ENCODE results near the gene PLXNB2.
"Not testable (repeated sequence)": the region's sequence is repeated elsewhere in the genome, so short reads cannot be mapped to it uniquely, and the experiment has no call there.

PLXNB2 gene

DNA sequence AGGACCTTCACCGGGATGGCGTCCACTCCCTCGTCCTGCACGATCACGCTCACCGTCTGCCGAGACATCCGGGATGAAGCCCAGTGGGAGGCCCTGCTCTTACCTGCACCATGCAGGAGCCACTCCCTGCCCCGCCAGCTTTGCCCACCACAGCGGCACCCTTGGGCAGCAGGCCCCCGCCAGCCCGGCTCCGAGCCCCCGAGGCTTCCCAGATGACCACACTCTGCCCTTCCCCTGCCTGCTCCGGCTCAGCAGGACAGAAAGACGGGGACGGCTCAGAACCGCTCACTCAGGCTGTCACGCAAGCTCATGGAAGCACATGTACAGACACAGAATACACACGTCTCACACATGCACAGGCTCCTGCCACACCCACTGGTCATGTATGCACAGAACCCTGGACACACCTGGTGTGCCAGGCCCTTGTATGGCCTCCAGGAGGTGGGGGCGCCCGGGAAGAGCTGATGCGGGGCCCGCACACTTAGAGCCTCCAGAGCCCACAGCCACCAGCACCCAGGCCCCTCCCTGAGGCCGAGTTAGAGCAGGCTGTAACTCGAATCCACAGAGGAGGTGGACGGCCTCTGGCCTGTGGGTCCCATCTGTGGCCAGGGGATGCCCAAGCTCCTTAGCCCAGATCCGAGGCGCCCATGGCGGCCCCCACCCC is 28.4 kb downstream of the PLXNB2 start:
- no peak for DNase-seq (ENCODE audit: low spot score)

DNA sequence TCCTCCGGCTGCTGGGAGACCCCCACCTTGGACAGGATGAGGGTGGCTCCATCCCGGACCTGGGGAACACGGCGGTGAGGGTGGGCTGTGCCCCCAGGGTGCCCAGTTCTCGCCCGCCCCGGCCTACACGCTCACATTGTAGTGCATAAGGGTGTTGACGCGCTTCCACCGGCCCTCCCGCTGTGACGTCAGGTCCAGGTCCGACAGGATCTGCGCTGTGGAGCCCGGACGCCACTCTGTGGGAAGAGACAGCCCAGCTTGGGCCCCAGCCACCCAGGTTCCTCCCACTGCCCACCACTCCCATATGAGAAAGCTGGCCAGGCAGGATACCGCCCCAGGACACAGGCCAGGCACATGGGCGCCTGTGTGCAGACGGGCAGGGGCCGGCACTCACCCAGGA is 29.0 kb downstream of the PLXNB2 start:
- no peak for DNase-seq (ENCODE audit: low spot score)

DNA sequence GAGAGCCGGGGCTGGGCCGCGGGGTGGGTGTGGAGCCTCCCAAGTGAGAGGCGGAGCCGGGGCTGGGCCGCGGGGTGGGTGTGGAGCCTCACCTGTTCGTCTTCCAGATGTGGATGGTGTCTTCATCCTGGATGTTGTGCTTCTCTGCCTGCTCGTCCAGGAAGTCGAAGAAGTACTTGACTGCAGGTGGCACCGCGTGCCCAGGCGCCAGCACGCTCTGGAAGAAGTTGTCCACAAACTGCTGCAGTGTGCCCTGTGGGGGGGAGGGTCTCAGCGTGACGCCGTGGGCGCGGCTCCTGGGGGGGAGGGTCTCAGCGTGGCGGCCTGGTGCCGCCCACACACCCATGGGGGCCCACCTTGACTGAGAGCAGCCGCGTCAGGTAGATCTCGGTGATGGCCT is 29.7 kb downstream of the PLXNB2 start:
- no peak for DNase-seq (ENCODE audit: low spot score)

DNA sequence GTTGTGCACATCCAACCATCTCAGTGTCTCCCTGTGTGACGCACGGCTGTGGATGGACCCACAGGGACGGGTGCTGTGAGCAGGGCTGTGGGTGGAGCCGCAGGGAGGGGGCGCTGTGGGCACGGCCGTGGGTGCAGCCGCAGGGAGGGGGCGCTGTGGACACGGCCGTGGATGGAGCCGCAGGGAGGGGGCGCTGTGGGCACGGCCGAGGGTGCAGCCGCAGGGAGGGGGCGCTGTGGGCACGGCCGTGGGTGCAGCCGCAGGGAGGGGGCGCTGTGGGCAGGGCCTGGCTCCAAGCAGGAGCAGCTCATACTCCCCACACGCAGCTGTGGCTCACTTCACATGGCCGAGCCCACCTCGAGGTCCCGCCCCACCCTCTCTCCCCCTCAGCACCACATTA is 31.3 kb downstream of the PLXNB2 start:
- DNase-seq (ENCODE audit: low spot score), result peak; percentile 79

DNA sequence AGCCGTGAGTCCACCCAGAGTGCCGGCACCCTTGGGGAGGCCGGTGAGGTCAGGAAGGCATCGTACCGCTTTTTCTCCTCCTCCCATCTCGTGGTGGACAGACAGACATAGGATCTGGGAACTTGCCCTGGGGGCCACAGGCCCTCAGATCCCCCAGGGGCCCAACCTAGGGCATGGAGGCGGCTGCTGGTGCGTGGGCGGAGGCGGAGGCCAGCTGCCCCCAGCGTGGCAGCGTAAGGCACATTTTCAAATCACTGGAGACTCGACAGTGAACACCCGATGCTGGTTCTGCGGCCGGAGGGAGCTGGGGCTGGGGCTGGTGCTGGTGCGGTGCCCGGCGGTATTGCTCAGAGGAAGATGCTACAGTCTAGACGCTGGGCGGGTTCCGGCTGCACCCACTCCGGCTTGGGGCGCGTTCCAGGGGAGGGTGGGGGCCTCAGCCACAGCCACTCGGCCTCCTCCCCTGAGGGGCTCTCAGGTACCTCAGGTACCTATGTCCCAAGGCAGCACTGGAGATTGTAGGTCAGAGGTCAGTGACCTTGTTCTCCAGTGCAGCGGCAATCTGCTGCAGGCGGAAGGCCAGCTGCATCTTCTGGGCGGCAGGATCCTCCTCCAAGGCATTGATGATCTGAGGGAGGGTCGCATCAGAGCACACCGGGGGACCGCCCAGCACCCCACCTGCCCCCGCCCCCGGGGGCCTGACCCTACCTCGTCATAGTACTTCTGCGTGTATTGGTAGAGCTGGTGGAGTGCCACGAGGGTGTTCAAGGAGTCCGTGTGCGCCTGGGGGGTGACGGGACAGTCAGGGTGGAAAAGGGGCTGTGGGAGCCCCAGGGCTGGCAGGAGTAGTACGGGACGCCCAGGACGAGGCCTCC is 32.0 kb downstream of the PLXNB2 start:
- DNase-seq (ENCODE audit: low spot score), result no peak

DNA sequence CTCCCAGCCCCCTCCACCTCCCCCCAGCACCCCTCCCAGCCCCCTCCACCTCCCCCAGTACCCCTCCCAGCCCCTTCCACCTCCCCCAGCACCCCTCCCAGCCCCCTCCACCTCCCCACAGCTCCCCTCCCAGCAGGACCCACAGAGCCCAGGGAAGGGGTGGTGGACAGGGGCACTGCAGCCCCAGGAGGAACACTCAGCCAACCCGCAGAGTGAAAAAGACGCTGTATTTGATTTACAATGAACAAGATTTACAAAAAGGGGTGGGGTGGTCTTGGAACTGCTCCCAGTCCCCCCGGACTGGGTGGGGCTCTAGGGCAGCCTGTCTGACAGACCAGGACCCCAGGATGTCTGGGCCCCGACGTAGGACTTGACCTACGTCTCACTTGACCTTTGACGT is 32.7 kb downstream of the PLXNB2 start:
- no peak for DNase-seq (ENCODE audit: low spot score)

DNA sequence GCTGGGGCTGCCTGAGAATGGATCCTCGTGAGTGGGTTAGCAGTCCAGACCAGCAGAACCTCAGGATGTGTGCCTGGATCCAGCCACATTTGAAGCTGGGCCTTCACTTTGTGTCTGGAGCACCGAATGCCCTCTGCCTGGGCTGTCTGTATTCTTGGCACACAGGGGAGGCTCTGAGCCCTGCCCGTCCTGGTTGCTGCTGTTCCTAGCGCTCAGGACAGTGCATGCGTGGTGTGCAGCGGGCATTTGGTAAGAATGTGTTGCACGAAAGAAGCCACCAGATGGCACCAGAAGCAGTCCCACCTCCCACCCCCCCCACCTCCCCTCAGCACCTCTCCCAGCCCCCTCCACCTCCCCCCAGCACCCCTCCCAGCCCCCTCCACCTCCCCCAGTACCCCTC is 33.1 kb downstream of the PLXNB2 start:
- DNase-seq (ENCODE audit: low spot score), result peak; percentile 10

DNA sequence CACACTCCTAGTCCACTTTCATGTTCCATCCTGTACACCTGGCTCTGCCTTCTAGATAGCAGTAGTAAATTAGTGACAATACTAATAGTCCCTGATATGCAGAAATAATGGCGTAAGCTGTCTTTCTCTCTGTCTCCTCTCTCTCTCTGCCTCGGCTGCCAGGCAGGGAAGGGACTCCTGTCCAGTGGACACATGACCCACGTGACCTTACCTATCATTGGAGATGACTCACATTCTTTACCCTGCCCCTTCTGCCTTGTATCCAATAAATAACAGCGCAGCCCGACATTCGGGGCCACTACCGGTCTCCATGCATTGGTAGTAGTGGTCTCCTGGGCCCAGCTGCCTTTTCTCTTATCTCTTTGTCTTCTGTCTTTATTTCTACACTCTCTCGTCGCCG is 33.7 kb downstream of the PLXNB2 start:
- not testable (repeated sequence) for DNase-seq (ENCODE audit: low spot score)

DNA sequence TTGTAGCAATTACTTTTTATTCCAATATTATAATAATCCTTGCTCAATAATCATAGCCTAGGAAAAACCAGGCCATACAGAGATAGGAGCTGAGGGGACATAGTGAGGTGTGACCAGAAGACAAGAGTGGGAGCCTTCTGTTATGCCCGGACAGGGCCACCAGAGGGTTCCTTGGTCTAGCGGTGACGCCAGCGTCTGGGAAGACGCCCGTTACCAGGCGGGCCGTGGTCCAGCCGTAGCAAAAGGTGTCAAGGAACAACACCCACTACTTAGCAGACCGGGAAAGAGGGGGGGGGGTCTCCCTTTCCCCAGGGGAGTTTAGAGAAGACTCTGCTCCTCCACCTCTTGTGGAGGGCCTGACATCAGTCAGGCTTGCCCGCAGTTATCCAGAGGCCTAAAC is 34.1 kb downstream of the PLXNB2 start:
- DNase-seq (ENCODE audit: low spot score), result not testable (repeated sequence)

DNA sequence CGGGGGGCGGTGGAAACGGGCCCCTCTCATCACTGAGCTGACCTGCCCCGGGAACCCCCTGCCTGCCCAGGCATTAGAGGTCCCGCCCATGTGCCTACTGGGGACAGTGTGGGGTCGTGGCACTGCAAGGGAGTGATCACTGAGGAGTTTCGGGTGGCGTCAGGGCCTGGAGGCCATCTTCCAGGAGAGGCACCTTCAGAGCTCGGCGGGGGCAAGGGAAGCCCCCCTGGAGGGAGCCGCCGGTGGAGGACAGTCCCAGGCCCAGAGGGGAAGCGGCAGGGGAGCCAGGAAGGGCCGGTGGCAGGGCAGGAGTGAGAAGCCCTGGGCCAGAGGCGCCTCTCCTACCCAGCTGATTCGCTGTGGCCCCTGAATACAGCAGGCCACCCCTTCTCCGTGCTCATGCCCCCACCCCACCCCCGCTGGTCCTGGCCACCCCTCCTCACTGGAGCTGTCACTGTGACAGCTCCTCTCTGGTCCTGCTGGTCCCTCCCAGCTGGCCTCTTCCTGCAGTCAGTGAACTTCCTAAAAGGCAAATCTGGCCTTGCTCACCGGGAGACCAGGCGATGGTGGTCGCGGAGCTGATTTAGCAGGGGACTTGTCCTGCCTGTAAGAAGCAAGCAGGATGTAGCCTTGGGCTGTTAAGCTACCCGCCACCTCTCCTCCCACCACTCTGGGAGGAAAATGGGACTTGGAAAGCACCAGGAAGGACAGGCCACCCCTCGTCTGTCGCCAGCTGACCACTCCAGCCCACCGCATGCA is 35.2 kb downstream of the PLXNB2 start:
- DNase-seq (ENCODE audit: low spot score), result no peak

DNA sequence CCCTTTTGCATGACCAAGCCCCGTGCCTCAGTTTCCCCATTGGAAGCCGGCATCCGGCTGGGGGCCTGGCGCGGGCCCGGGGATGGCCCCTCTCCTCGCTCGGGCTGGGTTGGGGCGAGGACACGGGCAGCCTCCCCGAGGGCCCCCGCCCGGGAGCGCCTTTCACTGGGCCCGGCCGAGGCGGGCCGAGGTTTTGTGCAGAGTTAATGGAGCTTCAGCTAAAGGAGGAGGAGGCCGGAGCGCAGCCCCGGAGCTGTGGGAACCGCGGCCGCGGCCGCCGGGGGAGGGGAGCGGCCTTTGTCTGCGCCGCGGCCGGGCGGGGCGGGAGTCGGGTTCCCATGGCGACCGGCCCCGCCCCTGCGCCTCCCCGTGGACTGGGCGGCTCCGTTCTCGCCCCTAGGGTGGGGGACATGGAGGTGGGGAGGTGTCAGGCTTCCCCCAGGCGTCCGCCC is 35.9 kb downstream of the PLXNB2 start:
- peak; percentile 52 for DNase-seq (ENCODE audit: low spot score)

DNA sequence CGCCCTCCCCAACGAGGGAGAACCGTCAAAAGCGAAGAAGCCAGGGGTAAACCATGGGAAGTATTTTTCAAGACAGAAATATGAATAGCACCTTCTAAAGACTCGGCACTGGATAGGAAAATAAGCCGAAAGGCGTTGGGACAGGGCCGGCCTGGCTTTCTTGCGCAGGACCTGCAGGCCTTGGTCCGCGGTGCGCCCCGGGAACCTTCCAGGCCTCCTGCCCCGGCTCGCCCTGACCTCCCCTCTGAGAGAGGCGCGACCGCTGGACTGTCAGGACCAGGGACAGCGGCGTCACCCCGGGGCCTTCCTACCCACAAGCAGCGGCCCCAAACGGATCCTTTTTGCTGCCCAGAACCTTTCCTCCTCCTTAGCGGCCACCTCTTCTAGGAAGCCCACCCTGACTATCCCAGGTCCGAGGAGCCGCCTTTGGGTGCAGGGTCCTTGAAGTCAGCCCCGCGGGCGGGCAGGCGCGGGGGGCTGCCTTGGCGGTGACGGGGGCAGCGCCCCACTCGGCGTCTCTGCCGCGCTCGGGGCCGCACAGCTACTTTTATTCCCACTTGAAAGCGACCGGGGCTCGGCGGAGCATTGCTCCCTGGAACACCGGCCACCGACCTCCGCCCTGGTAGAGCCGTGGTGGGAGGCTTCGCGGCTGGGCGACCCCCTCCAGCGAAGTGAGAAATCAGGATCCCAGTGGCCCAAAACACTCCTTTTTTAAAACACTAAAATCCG is 36.6 kb downstream of the PLXNB2 start:
- no peak for DNase-seq (ENCODE audit: low spot score)

DNA sequence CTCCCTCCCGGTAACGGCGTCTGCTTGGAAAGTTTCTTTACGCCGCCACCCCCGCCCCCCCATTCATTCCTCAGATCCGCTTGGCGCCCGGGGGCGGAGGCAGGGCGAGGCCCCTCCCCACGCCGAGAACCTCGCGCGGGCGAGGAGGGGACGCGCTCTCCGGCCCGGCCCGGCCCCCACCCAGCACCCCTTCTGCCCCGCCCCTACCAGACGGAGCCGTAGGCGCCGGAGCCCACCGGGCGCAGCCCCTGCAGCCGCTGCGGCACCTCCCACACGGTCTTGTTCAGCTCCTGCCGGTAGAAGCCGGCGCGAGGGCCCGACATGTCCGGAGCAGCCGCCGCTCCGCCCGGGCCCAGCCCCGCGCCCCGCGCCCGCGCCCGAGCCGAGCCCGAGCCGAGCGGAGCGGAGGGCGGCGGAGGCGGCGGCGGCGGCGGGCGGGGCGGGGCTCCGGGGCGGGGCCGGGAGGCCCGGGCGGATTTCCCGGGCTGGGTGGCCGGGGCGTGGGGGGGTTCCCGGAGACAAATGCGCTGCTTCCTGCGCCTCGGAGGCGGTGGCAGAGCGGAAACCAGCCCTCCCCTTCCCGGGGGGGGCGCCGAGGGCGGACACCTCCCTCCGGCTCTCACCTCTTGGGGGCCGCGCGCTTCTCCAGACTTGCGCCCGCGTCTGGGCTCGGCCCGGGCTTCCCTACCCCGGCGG is 37.3 kb downstream of the PLXNB2 start, which contains the start of gene MAPK11:
TSS of gene MAPK11 (minus strand) at position 411 of the 696 bp plus-strand sequence. CDS start at position 323, 88 bp downstream.
- DNase-seq (ENCODE audit: low spot score), result no peak

DNA sequence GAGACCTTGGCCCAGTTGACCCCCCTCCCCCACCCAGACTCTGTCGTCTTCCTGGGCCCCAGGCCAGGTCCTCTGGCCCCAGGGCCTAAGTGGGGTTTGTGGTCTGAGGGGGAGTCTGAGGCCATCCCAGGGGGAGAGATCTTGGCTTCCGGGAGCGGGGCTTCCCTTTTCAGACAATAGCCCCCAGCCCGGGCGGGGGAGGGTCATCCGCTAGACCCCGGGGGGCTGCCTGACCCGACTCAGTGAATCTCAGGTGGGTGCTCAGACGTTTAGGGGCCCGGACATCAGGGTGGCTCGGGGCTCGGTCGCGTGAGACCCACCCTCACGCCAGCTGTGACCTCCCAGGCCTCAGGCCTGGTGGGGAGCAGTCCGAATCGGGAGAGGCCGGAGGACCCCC is 37.9 kb downstream of the PLXNB2 start:
- DNase-seq (ENCODE audit: low spot score), result no peak

DNA sequence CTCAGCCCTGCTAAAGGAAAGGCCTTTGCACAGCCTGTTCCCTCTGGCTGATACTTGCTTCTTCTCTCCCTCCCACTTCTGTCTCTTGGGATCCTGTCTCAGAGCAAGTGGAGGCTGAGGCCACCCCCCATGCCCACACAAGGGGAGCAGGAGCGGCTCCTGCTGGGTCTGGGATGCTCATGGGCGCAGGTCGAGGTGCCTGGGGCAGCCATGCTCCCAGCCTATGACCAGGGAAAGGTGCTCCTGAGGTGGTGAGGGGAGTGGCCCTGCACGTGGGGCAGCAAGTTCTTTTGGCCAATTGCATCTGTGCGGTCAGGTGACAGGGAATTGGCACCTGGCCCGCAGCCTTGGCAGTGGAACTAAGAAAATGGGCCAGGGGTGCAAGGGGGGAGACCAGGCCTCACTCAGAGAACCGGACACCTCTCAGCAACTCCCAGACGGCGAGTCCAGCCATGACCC is 38.8 kb downstream of the PLXNB2 start:
- DNase-seq (ENCODE audit: low spot score), result no peak

DNA sequence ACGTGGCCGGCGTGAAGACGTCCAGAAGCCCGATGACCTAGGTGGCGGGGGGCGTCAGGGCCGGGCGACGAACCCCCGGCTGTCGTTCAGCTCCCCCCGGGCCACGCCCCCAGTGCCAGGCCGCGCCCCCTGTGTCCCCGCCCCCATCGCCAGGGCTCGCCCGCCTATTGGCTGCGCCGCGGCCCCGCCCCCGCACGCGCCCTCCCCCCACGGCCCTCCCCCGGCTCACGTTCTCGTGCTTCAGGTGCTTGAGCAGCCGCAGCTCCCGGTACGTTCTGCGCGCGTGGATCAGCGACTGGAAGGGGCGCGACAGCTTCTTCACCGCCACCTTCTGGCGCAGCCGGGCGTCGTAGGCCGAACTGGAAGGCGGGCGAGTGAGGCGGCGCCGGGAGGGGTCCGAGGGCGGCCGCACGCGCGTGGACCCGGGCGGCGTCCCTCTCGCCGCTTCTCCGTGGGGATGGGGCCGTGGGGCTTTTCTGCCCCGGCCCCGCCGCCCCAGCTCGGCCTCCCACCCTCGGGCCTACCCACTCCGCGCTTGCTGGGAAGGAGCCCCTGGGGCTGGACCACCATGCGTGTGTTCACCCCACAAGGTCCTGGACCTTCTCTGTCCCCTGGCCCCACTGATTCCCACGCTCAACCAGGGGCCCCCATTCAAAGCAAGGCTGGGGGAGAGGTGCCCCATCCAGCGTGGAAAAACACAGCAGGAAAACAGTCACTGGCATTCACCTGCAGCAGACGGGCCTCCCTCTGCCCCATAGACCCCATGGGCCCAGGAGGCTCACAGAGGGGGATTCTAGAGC is 39.7 kb downstream of the PLXNB2 start:
- no peak for DNase-seq (ENCODE audit: low spot score)

DNA sequence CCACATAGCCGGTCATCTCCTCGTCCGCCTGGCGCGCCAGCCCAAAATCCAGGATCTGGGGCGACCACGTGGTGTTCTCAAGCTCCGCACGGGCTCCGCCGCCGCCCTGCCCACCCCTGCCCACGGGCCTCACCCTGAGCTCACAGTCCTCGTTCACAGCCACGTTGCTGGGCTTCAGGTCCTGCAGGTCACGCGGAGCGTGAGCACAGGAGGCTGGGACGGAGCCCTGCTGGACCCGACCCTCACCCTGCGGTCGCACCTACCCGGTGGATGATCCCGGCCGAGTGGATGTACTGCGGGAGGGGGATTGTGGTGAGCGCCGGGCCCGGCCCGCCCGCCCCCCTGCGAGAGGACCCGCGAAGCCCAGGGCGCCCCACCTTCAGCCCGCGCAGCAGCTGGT is 40.5 kb downstream of the PLXNB2 start:
- DNase-seq (ENCODE audit: low spot score), result no peak

DNA sequence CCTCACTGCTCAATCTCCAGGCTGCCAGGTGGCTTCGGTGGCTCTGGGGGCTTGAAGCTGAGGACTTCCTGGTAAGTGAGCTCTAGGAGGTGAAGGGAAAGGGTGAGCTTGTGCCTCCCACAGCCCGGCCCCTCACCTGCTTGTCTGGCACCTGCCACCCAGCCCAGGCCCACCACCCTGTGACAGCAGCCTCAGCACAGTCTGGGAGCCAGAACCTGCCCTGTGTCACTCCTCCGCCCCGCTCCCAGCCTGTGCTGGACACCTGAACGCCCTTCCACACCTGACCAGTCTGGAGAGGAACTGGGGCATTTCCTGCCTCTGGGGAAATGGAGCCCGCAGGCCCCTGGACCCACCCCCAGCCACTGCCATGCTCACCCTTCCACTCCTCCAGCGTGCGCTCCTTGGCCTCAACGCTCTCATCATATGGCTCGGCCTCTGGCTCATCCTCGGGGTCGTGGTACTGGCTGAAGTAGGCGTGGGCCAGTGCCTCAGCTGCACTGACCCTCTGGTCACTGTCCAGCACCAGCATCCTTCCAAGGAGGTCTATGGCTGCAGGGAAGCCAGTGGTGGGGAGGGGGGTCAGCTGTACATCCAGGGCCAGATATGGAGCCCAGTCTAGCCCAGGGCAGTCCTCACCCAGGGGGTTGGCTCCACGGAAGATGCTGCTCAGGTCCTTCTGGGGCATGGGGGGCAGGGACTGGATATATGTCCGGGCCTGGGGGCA is 42.3 kb downstream of the PLXNB2 start:
- no peak for DNase-seq (ENCODE audit: low spot score)

DNA sequence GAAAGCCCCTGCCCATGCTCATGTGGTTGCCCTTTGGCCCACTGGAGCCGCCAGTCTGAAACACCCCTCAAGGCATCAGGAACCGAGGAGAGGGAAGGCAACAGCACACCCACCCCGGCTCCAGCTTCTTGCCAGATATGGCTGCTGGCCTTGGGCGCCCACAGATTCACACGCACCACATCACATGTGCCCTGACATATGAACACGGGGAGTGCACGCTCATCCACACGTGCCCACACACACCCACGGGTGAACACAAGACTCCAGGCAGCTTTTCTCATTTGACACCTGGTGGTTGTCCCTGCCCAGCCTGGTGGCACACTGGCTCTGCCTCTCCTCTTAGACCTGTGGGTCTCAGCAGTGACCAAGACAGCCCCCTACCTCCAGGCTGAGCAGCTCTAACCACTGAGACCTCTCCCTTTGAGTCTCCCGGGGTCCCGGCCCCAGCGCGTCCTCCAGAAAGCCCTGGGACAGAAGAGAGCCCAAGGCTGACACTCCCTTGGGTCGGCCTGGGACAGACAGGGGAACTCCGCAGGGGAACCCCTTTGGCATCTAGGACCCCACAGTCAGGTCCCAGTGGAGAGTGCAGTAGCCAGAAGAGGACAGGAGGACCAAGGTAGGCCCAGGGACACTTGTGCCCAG is 43.2 kb downstream of the PLXNB2 start:
- DNase-seq (ENCODE audit: low spot score), result no peak
